GM23338 (cell line): ENCODE results near the gene COBLL1.

Source experiments
- CREB1 ChIP-seq: fragments of 250-450 bp; sonication (Bioruptor Pico); IDR thresholded peaks from 2 replicates; pipeline ENCODE4 v1.5.0; 2020; ENCODE audit warnings: low read depth, mild to moderate bottlenecking, moderate library complexity
- EZH2 ChIP-seq: fragments of 200-600 bp; sonication (generic); IDR thresholded peaks from one replicate; pipeline ENCODE4 v1.8.0; 2017; ENCODE audit warnings: antibody characterized with exemption, mild to moderate bottlenecking, low read depth; ENCODE audit not compliant: unreplicated experiment
- EZH2phosphoT487 ChIP-seq: fragments of 200-600 bp; sonication (generic); IDR thresholded peaks from one replicate; pipeline ENCODE4 v1.8.1; 2018; ENCODE audit warnings: antibody characterized with exemption; ENCODE audit not compliant: unreplicated experiment
- JUNB ChIP-seq: IDR thresholded peaks from one replicate; pipeline ENCODE4 v1.6.1; 2016; ENCODE audit warnings: antibody characterized with exemption; ENCODE audit not compliant: unreplicated experiment
- NANOG ChIP-seq: IDR thresholded peaks from 2 replicates; pipeline ENCODE4 v1.6.1; 2016; ENCODE audit warnings: antibody characterized with exemption, borderline replicate concordance
- POLR2AphosphoS5 ChIP-seq: IDR thresholded peaks from 2 replicates; pipeline ENCODE4 v1.6.1; 2016; ENCODE audit warnings: antibody characterized with exemption, low read depth
- STAT1 ChIP-seq: IDR thresholded peaks from one replicate; pipeline ENCODE4 v1.6.1; 2016; ENCODE audit warnings: antibody characterized with exemption; ENCODE audit not compliant: unreplicated experiment
- ZNF114 ChIP-seq: fragments of 250-450 bp; sonication (Bioruptor Pico); IDR thresholded peaks from 2 replicates; pipeline ENCODE4 v1.5.0; 2020; ENCODE audit warnings: mild to moderate bottlenecking, moderate library complexity
- ZNF331 ChIP-seq: fragments of 250-450 bp; sonication (Bioruptor Pico); IDR thresholded peaks from 2 replicates; pipeline ENCODE4 v1.5.0; 2020; ENCODE audit warnings: low read depth, mild to moderate bottlenecking, moderate library complexity
- TF ChIP-seq, protein P1 (sequence below), 2 experiments: fragments of 200-600 bp in 1 of 2; sonication (generic) in 1 of 2; conservative IDR thresholded peaks; 2 replicates each; pipeline versions ENCODE4 v1.5.1 to v1.6.1; 2016 to 2017; ENCODE audit warnings: antibody characterized with exemption in 2 of 2, low read depth in 2 of 2, mild to moderate bottlenecking in 2 of 2, moderate library complexity in 1 of 2
- TF ChIP-seq, protein P2 (sequence below): fragments of 250-450 bp; sonication (Bioruptor Pico); IDR thresholded peaks from 2 replicates; pipeline ENCODE4 v1.5.0; 2020; ENCODE audit warnings: mild to moderate bottlenecking, moderate library complexity
- TF ChIP-seq, protein P3 (sequence below): IDR thresholded peaks from one replicate; pipeline ENCODE4 v1.6.1; 2018; ENCODE audit warnings: antibody characterized with exemption; ENCODE audit not compliant: unreplicated experiment
- TF ChIP-seq, protein P4 (sequence below): IDR thresholded peaks from 2 replicates; pipeline ENCODE4 v1.6.1; 2016; ENCODE audit warnings: antibody characterized with exemption

DNA sequence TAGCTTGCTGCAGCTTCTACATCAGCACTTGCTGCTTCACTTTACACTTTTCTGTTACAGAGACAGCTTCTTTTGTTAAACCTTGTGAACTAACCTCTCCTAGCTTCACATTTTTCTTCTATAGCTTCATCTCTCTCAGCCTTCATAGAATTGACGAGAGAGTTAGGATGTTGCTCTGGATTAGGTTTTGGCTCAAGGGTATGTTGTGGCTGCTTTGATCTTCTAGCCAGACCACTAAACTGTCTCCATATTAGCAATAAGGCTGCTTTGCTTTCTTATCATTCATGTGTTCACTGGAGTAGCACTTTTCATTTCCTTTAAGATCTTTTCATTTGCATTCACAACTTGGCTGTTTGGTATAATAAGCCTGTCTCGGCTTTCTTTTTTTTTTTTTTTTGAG, 174.1 kb downstream of the COBLL1 start:
- no peak for TF ChIP-seq CREB1 (CRISPR knock-in tag)
- no peak for TF ChIP-seq NANOG
- TF ChIP-seq, protein P1, sequence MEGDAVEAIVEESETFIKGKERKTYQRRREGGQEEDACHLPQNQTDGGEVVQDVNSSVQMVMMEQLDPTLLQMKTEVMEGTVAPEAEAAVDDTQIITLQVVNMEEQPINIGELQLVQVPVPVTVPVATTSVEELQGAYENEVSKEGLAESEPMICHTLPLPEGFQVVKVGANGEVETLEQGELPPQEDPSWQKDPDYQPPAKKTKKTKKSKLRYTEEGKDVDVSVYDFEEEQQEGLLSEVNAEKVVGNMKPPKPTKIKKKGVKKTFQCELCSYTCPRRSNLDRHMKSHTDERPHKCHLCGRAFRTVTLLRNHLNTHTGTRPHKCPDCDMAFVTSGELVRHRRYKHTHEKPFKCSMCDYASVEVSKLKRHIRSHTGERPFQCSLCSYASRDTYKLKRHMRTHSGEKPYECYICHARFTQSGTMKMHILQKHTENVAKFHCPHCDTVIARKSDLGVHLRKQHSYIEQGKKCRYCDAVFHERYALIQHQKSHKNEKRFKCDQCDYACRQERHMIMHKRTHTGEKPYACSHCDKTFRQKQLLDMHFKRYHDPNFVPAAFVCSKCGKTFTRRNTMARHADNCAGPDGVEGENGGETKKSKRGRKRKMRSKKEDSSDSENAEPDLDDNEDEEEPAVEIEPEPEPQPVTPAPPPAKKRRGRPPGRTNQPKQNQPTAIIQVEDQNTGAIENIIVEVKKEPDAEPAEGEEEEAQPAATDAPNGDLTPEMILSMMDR (conservative IDR thresholded peaks at IDR 0.05; ENCODE audit: low read depth in 2 of 2): no peak
- TF ChIP-seq, protein P2, sequence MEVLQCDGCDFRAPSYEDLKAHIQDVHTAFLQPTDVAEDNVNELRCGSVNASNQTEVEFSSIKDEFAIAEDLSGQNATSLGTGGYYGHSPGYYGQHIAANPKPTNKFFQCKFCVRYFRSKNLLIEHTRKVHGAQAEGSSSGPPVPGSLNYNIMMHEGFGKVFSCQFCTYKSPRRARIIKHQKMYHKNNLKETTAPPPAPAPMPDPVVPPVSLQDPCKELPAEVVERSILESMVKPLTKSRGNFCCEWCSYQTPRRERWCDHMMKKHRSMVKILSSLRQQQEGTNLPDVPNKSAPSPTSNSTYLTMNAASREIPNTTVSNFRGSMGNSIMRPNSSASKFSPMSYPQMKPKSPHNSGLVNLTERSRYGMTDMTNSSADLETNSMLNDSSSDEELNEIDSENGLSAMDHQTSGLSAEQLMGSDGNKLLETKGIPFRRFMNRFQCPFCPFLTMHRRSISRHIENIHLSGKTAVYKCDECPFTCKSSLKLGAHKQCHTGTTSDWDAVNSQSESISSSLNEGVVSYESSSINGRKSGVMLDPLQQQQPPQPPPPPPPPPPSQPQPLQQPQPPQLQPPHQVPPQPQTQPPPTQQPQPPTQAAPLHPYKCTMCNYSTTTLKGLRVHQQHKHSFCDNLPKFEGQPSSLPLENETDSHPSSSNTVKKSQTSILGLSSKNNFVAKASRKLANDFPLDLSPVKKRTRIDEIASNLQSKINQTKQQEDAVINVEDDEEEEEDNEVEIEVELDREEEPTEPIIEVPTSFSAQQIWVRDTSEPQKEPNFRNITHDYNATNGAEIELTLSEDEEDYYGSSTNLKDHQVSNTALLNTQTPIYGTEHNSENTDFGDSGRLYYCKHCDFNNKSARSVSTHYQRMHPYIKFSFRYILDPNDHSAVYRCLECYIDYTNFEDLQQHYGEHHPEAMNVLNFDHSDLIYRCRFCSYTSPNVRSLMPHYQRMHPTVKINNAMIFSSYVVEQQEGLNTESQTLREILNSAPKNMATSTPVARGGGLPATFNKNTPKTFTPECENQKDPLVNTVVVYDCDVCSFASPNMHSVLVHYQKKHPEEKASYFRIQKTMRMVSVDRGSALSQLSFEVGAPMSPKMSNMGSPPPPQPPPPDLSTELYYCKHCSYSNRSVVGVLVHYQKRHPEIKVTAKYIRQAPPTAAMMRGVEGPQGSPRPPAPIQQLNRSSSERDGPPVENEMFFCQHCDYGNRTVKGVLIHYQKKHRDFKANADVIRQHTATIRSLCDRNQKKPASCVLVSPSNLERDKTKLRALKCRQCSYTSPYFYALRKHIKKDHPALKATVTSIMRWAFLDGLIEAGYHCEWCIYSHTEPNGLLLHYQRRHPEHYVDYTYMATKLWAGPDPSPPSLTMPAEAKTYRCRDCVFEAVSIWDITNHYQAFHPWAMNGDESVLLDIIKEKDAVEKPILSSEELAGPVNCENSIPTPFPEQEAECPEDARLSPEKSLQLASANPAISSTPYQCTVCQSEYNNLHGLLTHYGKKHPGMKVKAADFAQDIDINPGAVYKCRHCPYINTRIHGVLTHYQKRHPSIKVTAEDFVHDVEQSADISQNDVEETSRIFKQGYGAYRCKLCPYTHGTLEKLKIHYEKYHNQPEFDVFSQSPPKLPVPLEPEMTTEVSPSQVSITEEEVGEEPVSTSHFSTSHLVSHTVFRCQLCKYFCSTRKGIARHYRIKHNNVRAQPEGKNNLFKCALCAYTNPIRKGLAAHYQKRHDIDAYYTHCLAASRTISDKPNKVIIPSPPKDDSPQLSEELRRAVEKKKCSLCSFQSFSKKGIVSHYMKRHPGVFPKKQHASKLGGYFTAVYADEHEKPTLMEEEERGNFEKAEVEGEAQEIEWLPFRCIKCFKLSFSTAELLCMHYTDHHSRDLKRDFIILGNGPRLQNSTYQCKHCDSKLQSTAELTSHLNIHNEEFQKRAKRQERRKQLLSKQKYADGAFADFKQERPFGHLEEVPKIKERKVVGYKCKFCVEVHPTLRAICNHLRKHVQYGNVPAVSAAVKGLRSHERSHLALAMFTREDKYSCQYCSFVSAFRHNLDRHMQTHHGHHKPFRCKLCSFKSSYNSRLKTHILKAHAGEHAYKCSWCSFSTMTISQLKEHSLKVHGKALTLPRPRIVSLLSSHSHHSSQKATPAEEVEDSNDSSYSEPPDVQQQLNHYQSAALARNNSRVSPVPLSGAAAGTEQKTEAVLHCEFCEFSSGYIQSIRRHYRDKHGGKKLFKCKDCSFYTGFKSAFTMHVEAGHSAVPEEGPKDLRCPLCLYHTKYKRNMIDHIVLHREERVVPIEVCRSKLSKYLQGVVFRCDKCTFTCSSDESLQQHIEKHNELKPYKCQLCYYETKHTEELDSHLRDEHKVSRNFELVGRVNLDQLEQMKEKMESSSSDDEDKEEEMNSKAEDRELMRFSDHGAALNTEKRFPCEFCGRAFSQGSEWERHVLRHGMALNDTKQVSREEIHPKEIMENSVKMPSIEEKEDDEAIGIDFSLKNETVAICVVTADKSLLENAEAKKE (CRISPR knock-in tag): no peak
- no peak for TF ChIP-seq EZH2phosphoT487
- TF ChIP-seq POLR2AphosphoS5: no peak
- no peak for TF ChIP-seq EZH2
- TF ChIP-seq, protein P3, sequence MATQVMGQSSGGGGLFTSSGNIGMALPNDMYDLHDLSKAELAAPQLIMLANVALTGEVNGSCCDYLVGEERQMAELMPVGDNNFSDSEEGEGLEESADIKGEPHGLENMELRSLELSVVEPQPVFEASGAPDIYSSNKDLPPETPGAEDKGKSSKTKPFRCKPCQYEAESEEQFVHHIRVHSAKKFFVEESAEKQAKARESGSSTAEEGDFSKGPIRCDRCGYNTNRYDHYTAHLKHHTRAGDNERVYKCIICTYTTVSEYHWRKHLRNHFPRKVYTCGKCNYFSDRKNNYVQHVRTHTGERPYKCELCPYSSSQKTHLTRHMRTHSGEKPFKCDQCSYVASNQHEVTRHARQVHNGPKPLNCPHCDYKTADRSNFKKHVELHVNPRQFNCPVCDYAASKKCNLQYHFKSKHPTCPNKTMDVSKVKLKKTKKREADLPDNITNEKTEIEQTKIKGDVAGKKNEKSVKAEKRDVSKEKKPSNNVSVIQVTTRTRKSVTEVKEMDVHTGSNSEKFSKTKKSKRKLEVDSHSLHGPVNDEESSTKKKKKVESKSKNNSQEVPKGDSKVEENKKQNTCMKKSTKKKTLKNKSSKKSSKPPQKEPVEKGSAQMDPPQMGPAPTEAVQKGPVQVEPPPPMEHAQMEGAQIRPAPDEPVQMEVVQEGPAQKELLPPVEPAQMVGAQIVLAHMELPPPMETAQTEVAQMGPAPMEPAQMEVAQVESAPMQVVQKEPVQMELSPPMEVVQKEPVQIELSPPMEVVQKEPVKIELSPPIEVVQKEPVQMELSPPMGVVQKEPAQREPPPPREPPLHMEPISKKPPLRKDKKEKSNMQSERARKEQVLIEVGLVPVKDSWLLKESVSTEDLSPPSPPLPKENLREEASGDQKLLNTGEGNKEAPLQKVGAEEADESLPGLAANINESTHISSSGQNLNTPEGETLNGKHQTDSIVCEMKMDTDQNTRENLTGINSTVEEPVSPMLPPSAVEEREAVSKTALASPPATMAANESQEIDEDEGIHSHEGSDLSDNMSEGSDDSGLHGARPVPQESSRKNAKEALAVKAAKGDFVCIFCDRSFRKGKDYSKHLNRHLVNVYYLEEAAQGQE: no peak
- no peak for TF ChIP-seq JUNB
- no peak for TF ChIP-seq ZNF114 (CRISPR knock-in tag)
- TF ChIP-seq ZNF331 (CRISPR knock-in tag): no peak
- TF ChIP-seq STAT1: no peak
- TF ChIP-seq, protein P4, sequence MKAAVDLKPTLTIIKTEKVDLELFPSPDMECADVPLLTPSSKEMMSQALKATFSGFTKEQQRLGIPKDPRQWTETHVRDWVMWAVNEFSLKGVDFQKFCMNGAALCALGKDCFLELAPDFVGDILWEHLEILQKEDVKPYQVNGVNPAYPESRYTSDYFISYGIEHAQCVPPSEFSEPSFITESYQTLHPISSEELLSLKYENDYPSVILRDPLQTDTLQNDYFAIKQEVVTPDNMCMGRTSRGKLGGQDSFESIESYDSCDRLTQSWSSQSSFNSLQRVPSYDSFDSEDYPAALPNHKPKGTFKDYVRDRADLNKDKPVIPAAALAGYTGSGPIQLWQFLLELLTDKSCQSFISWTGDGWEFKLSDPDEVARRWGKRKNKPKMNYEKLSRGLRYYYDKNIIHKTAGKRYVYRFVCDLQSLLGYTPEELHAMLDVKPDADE: no peak
